Psoas muscle (tissue), 8 donors: ENCODE results near the gene KIF13A. TPM values are rescaled to one million over a fixed set of nuclear protein-coding genes. Genes with fewer than 3 reads are reported as not detected.

Experiments
- ATAC-seq, 4 donors: fragments of 200-7000 bp; cut with Tn5 transposase; one replicate each; pipeline ENCODE4 v1.9.1; 2020; ENCODE audit warnings: moderate library complexity in 3 of 4, mild to moderate bottlenecking in 2 of 4
- DNase-seq, 2 donors: peaks; one replicate each; pipeline ENCODE4 v3.0.0-alpha.2; 2020
- H3K27ac ChIP-seq: fragments of 200-600 bp; one replicate; pipeline ENCODE4 v1.8.0; 2022
- H3K27me3 ChIP-seq, 3 donors: fragments of 200-600 bp in 1 of 3; one replicate each; pipeline versions ENCODE4 v1.6.1 to v1.8.0; 2013 to 2022; ENCODE audit warnings: low read length in 2 of 3, mild to moderate bottlenecking in 2 of 3, moderate library complexity in 1 of 3; ENCODE audit not compliant: insufficient read depth in 3 of 3
- H3K36me3 ChIP-seq, 2 donors: fragments of 200-600 bp in 1 of 2; one replicate each; pipeline versions ENCODE4 v1.6.1 to v1.8.0; 2013 to 2022; ENCODE audit warnings: low read depth in 1 of 2, mild to moderate bottlenecking in 1 of 2, moderate library complexity in 1 of 2; ENCODE audit not compliant: insufficient read depth in 1 of 2
- H3K4me1 ChIP-seq: fragments of 200-600 bp; one replicate; pipeline ENCODE4 v1.8.0; 2022
- H3K4me3 ChIP-seq: fragments of 200-600 bp; one replicate; pipeline ENCODE4 v1.8.0; 2022; ENCODE audit warnings: mild to moderate bottlenecking
- H3K9me3 ChIP-seq: fragments of 200-600 bp; one replicate; pipeline ENCODE4 v1.8.0; 2022
- CTCF ChIP-seq: fragments of 200-600 bp; IDR thresholded peaks from one replicate; pipeline ENCODE4 v1.8.0; 2022; ENCODE audit warnings: antibody characterized with exemption
- WGBS, 3 donors: extraction: QIAGEN DNeasy Blood & Tissue Kit; methylation state at CpG; one replicate each; pipeline versions ENCODE4 v1.1.6 to v1.1.7; 2013; 5-methylcytosine and 5-hydroxymethylcytosine counted together
- intact Hi-C, 2 donors: fragments of 100-400 bp; cut with DNase I; formaldehyde crosslinking; loops; one replicate each; pipeline versions ENCODE4 v1.11.0 to v1.14.2; 2022
- polyA plus RNA-seq, 3 donors: library from polyadenylated mRNA; stranded (reverse); fragments of 200-250 nt; gene quantifications; one replicate each; pipeline ENCODE4 v1.2.3, GENCODE V29; 2013
- total RNA-seq, 4 donors: library from RNA; stranded (reverse); fragmentation: NEBNext Ultra II Directional in 2 of 4; extraction: Animal tissue kit (Norgen Biotek cat#: 25700) in 2 of 4; gene quantifications; one replicate each; pipeline versions ENCODE4 v1.2.1 to v1.2.4, GENCODE V29; 2021 to 2023
- donor health status: healthy with polysubstance abuse.
- donor health status: DM: no; HTN: no; CAD: no; lungs with moderate emphysema.
- donor health status: Bipolar disorder and iron deficiency.
- donor health status: healthy.
- donor health status: DM: yes; HTN: yes; CAD: no.
- donor health status: DM: no; HTN: no; CAD: no.
- donor health status: DM: no; HTN: no; CAD: no.
- donor health status: DM: yes; HTN: yes; CAD: no.

The KIF13A gene
- total and polyA plus RNA-seq, 7 donors, result 17.0 to 80.2 (median 70.4) TPM

- TF ChIP-seq CTCF, result no peak
- H3K9me3 ChIP-seq, result no peaks in the 10 kb centered on the region
- H3K4me1 ChIP-seq, result no peaks in the 10 kb centered on the region
- no peaks in the 10 kb centered on the region for H3K27me3 ChIP-seq
- ATAC-seq (no peak), DNase-seq (no peak)
- H3K36me3 ChIP-seq, result no peaks in the 10 kb centered on the region
- H3K27ac ChIP-seq, result no peak overlapping the region
- intact Hi-C loops, result no loop called here
- 56 to 72% (median 70%) methylated on average over 3 of the region's 3 CpGs for WGBS, 3 donors
- no peak overlapping the region for H3K4me3 ChIP-seq
These were observed 265.8 kb downstream of the KIF13A start for GRCh38 chr6:17721671-17722070.

GRCh38 chr6:17719323-17720041 is 268.0 kb downstream of the KIF13A start:
- intact Hi-C loops, result no loop called here
- WGBS, 3 donors, result 39 to 45% (median 42%) methylated on average over 3 of the region's 3 CpGs

GRCh38 chr6:17716221-17716620 is 271.2 kb downstream of the KIF13A start:
- Histone ChIP-seq H3K4me1 (no peaks in the 10 kb centered on the region), H3K4me3 (no peak overlapping the region), H3K27ac (no peak overlapping the region), H3K36me3 (no peaks in the 10 kb centered on the region), H3K9me3 (no peaks in the 10 kb centered on the region), H3K27me3 (no peaks in the 10 kb centered on the region)
- DNase-seq (no peak), ATAC-seq (no peak)
- intact Hi-C loops, result no loop called here
- WGBS, 3 donors, result 36 to 52% (median 50%) methylated on average over 2 of the region's 2 CpGs
- TF ChIP-seq CTCF, result no peak

More at GRCh38 chr6:17719323-17720041, 268.0 kb downstream of the KIF13A start:
- Histone ChIP-seq H3K27me3 (no peaks in the 10 kb centered on the region), H3K27ac (no peak overlapping the region), H3K9me3 (no peaks in the 10 kb centered on the region), H3K4me1 (no peaks in the 10 kb centered on the region), H3K36me3 (no peaks in the 10 kb centered on the region), H3K4me3 (no peak overlapping the region)
- no peak for TF ChIP-seq CTCF
- no peak for ATAC-seq
- DNase-seq, result no peak

GRCh38 chr6:17714879-17715851 is 272.3 kb downstream of the KIF13A start:
- no peak for ATAC-seq
- no peaks in the 10 kb centered on the region for H3K9me3 ChIP-seq
- TF ChIP-seq CTCF, result no peak
- no peak overlapping the region for H3K27ac ChIP-seq
- no peaks in the 10 kb centered on the region for H3K36me3 ChIP-seq
- 68 to 80% (median 72%) methylated on average over 10 of the region's 10 CpGs for WGBS, 3 donors
- DNase-seq, result no peak
- H3K4me3 ChIP-seq, result no peak overlapping the region
- intact Hi-C loops, result no loop called here
- H3K27me3 ChIP-seq, result no peaks in the 10 kb centered on the region
- H3K4me1 ChIP-seq, result no peaks in the 10 kb centered on the region
